Cardiac muscle cell (in vitro differentiated cells and primary cell): Measurements from ENCODE around the gene FSCN2. TPM values are rescaled to one million over a fixed set of nuclear protein-coding genes. Genes with fewer than 3 reads are reported as not detected.

Experiments used
- DNase-seq, 2 donors: peaks; one replicate each; pipeline versions ENCODE4 v3.0.0 to v3.0.0-alpha.2; 2010 to 2017; ENCODE audit warnings: low read depth in 1 of 2, low spot score in 1 of 2
- H3K27ac ChIP-seq: fragments of 200-600 bp; sonication (generic); 2 replicates; pipeline ENCODE4 v1.5.1; 2016
- H3K27me3 ChIP-seq: fragments of 200-600 bp; sonication (generic); 2 replicates; pipeline ENCODE4 v1.6.0; 2016; ENCODE audit warnings: control low read depth
- H3K36me3 ChIP-seq: fragments of 200-600 bp; sonication (generic); 2 replicates; pipeline ENCODE4 v1.5.1; 2016; ENCODE audit warnings: control low read depth
- H3K4me1 ChIP-seq: fragments of 200-600 bp; sonication (generic); 2 replicates; pipeline ENCODE4 v1.8.1; 2017; ENCODE audit warnings: low read depth, mild to moderate bottlenecking, mixed run types
- H3K4me3 ChIP-seq: fragments of 200-600 bp; sonication (generic); 2 replicates; pipeline ENCODE4 v1.5.1; 2016; ENCODE audit warnings: mild to moderate bottlenecking
- H3K9me3 ChIP-seq: fragments of 200-600 bp; sonication (generic); 2 replicates; pipeline ENCODE4 v1.5.1; 2017; ENCODE audit warnings: low read depth, mild to moderate bottlenecking, control low read depth
- polyA plus RNA-seq: library from polyadenylated mRNA; unstranded; fragments of >200 nt; fragmentation: Nextera tagmentation; extraction: Ambion mirVana; gene quantifications from 2 replicates; pipeline ENCODE4 v1.2.1, GENCODE V29; 2016
- total RNA-seq: library from RNA; depleted of rRNA; stranded (reverse); fragments of >200 nt; gene quantifications from 2 replicates; pipeline ENCODE4 v1.2.3, GENCODE V29; 2016
- TF ChIP-seq, protein P1 (sequence below): IDR thresholded peaks from 2 replicates; pipeline ENCODE4 v1.5.1; 2012; ENCODE audit warnings: low read depth, mild to moderate bottlenecking, low read length

FSCN2 gene
- total and polyA plus RNA-seq, 2 experiments from 2014 or later = 1.5 to 9.0 TPM

DNA sequence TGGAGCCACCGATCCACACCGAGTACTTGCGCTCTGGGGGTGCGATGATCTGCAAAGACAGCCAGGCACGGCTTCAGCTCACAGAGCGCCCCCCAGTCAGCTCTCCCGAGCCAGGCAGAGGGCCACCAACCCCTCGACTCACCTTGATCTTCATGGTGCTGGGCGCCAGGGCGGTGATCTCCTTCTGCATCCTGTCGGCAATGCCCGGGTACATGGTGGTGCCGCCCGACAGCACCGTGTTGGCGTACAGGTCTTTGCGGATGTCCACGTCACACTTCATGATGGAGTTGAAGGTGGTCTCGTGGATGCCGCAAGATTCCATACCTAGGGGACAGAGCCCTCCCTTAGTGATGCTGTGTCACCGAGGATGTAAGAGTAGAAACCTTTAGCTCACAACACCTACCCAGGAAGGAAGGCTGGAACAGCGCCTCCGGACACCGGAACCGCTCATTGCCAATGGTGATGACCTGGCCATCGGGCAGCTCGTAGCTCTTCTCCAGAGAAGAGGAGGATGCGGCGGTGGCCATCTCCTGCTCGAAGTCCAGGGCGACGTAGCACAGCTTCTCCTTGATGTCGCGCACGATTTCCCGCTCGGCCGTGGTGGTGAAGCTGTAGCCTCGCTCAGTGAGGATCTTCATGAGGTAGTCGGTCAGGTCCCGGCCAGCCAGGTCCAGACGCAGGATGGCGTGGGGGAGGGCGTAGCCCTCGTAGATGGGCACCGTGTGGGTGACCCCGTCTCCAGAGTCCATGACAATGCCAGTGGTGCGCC is 17.2 kb upstream of the FSCN2 start:
- TF ChIP-seq, protein P1, sequence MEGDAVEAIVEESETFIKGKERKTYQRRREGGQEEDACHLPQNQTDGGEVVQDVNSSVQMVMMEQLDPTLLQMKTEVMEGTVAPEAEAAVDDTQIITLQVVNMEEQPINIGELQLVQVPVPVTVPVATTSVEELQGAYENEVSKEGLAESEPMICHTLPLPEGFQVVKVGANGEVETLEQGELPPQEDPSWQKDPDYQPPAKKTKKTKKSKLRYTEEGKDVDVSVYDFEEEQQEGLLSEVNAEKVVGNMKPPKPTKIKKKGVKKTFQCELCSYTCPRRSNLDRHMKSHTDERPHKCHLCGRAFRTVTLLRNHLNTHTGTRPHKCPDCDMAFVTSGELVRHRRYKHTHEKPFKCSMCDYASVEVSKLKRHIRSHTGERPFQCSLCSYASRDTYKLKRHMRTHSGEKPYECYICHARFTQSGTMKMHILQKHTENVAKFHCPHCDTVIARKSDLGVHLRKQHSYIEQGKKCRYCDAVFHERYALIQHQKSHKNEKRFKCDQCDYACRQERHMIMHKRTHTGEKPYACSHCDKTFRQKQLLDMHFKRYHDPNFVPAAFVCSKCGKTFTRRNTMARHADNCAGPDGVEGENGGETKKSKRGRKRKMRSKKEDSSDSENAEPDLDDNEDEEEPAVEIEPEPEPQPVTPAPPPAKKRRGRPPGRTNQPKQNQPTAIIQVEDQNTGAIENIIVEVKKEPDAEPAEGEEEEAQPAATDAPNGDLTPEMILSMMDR = no peak
- Histone ChIP-seq H3K27ac (peak overlapping the region; percentile 100), H3K27me3 (no peaks in the 10 kb centered on the region), H3K4me1 (peaks cover 15% of the 10 kb centered on the region), H3K36me3 (peaks cover 35% of the 10 kb centered on the region), H3K4me3 (peak overlapping the region; percentile 100), H3K9me3 (no peaks in the 10 kb centered on the region)
- peak; percentile 55 to 64 for DNase-seq

DNA sequence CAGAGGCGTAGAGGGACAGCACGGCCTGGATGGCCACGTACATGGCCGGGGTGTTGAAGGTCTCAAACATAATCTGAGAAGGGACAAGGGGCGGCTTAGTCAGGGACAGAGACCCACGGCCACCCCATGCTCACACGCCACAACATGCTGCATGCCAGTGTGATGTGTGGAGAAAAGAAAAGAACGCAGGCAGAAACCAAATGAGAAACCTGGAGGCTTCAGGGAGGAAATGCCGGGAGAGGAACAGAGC is 16.7 kb upstream of the FSCN2 start:
- TF ChIP-seq, protein P1 = no peak
- Histone ChIP-seq H3K27ac (peak overlapping the region; percentile 100), H3K27me3 (no peaks in the 10 kb centered on the region), H3K9me3 (no peaks in the 10 kb centered on the region), H3K4me3 (peak overlapping the region; percentile 100), H3K36me3 (peaks cover 35% of the 10 kb centered on the region), H3K4me1 (peaks cover 20% of the 10 kb centered on the region)
- DNase-seq = peak in 1 of 2 donors; percentile 40

DNA sequence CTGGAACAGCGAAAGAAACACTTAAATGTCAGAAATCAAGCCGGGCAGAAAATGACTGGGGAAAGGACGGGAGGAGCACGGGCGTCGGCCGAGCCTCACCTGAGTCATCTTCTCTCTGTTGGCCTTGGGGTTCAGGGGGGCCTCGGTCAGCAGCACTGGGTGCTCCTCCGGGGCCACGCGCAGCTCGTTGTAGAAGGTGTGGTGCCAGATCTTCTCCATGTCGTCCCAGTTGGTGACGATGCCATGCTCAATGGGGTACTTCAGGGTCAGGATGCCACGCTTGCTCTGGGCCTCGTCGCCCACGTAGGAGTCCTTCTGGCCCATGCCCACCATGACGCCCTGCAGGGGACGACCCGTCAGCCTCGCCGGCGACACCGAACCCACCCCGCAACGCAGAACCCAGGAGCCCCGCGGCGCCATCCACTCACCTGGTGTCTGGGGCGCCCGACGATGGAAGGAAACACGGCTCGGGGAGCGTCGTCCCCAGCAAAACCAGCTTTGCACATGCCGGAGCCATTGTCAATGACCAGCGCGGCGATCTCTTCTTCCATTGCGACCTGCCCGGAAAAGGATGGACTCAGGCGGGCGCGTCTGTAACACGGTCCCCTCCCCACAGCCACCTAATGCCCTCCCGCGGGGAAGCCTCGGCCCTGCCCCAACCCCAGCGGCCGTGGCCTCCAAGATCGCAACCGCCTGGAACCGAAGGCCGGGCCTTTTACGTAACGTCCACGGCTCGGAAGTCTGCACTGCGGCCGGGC is 16.2 kb upstream of the FSCN2 start:
- peaks cover 25% of the 10 kb centered on the region for H3K4me1 ChIP-seq
- H3K27me3 ChIP-seq = no peaks in the 10 kb centered on the region
- H3K27ac ChIP-seq = peak overlapping the region; percentile 100
- no peaks in the 10 kb centered on the region for H3K9me3 ChIP-seq
- TF ChIP-seq, protein P1 = no peak
- DNase-seq = peak; percentile 36 to 43
- H3K36me3 ChIP-seq = peaks cover 35% of the 10 kb centered on the region
- H3K4me3 ChIP-seq = peak overlapping the region; percentile 100

DNA sequence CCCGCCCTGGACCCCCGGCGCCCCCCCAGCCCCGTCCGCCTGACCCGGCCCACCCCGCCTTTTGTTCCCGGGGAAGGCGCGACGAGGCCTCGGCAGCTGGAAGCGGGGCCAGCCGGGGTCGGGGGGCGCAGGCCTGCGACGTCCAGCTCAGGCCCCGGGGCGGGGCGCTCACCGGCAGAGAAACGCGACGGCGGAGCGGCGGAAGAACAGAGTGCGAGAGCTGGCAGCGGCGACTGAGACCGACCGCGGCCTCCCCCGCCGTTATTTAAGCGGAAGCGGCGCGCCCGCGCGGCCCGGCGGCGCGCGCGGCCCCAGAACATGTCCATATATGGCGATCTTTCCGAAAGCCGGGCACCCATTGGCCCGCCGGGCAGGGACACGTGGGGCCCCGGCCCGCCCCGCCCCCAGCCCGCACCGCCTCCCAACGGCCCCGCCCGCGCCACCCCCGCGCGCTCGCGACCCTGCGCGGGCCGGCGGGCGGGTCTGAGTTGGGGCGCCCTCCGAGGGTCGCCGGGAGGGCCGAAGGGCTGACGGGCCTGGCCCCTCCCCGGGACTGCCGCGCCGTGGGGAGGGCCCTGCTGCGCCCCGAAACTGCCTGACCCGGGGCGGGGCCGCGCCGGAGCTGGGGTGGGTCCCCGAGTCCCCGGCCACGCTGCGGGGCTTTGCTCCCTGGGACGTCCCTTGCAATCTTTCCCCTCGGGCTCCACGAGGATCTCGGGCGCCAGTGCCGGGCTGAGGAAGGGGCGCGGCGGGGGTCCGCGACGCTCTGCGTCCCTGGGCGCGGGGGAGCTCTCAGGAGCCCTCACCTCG is 15.4 kb upstream of the FSCN2 start, which contains the start of gene ACTG1:
TSS of gene ACTG1 (minus strand) at position 238 of the 810 bp plus-strand sequence. CDS start 445 bp downstream, outside the sequence.
- TF ChIP-seq, protein P1 = no peak
- H3K9me3 ChIP-seq = no peaks in the 10 kb centered on the region
- peak within 1 kb of the TSS; percentile 100 for H3K4me3 ChIP-seq
- peak within 1 kb of the TSS; percentile 100 for H3K27ac ChIP-seq
- peaks cover 35% of the 10 kb centered on the region for H3K36me3 ChIP-seq
- H3K27me3 ChIP-seq = no peaks in the 10 kb centered on the region
- H3K4me1 ChIP-seq = peaks cover 25% of the 10 kb centered on the region
- DNase-seq = peak; percentile 92 to 95

DNA sequence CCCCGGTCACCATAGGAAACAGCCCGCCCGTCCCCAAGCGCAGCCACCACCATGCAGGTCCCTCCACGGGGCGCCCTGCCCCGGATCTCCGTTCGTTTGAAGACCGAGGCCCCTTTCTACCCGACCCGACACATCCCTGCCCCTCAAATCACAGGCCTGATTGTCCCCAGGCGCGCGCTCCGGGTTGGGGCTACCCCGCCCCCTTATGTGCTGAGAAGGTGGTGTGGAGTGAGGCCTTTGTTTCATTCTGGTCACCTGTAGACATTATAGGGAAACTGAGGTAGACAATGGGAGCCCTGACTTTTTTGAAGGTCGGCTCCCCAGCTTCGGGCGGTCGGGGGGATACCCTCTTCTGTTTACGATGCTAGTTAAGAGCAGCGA is 14.8 kb upstream of the FSCN2 start:
- peaks cover 29% of the 10 kb centered on the region for H3K4me1 ChIP-seq
- no peaks in the 10 kb centered on the region for H3K9me3 ChIP-seq
- TF ChIP-seq, protein P1 = no peak
- H3K27ac ChIP-seq = peak overlapping the region; percentile 100
- peak overlapping the region; percentile 100 for H3K4me3 ChIP-seq
- H3K27me3 ChIP-seq = no peaks in the 10 kb centered on the region
- DNase-seq = peak; percentile 62 to 69
- H3K36me3 ChIP-seq = peaks cover 35% of the 10 kb centered on the region
